ENCODE results near the gene CAPZB. TPM values are rescaled to one million over a fixed set of nuclear protein-coding genes. Genes with fewer than 3 reads are reported as not detected.
A peak's percentile ranks its signal among the peaks of the same experiment; 100 is the strongest.

The CAPZB gene
- total RNA-seq, 6 experiments from 2014 or later = 565 to 646 (median 603) TPM

GRCh38 chr1:19467199-19468187 is 17.8 kb downstream of the CAPZB start:
- no peaks in the 10 kb centered on the region for H3K9me3 Mint-ChIP-seq
- H3K4me3 Mint-ChIP-seq = no peak overlapping the region; the same call in none of the 2 replicates
- peaks cover 28% of the 10 kb centered on the region for H3K36me3 Mint-ChIP-seq (ENCODE audit: low read depth)
- H3K27ac Mint-ChIP-seq = peak overlapping the region; percentile 87
- no peak for DNase-seq
- peaks cover 82% of the 10 kb centered on the region for H3K4me1 Mint-ChIP-seq (ENCODE audit: low read depth)
- no peak for TF ChIP-seq CTCF (IDR thresholded peaks at IDR 0.05)
- peaks cover 3% of the 10 kb centered on the region; the same call in 1 of the 2 replicates for H3K27me3 Mint-ChIP-seq (ENCODE audit: insufficient read depth)

GRCh38 chr1:19466112-19466561 is 19.2 kb downstream of the CAPZB start:
- Mint-ChIP-seq H3K27ac (no peak overlapping the region; the same call in 1 of the 2 replicates), H3K27me3 (ENCODE audit: insufficient read depth) (peaks cover 3% of the 10 kb centered on the region; the same call in 1 of the 2 replicates), H3K4me1 (ENCODE audit: low read depth) (peaks cover 76% of the 10 kb centered on the region), H3K9me3 (no peaks in the 10 kb centered on the region), H3K4me3 (no peak overlapping the region), H3K36me3 (ENCODE audit: low read depth) (peaks cover 21% of the 10 kb centered on the region)
- TF ChIP-seq CTCF (IDR thresholded peaks at IDR 0.05) = no peak
- DNase-seq = no peak

- TF ChIP-seq CTCF (IDR thresholded peaks at IDR 0.05) = no peak
- Mint-ChIP-seq H3K27ac (no peak overlapping the region; the same call in 1 of the 2 replicates), H3K4me1 (ENCODE audit: low read depth) (peaks cover 72% of the 10 kb centered on the region), H3K27me3 (ENCODE audit: insufficient read depth) (peaks cover 3% of the 10 kb centered on the region; the same call in 1 of the 2 replicates), H3K9me3 (no peaks in the 10 kb centered on the region), H3K4me3 (no peak overlapping the region), H3K36me3 (ENCODE audit: low read depth) (peaks cover 21% of the 10 kb centered on the region)
- DNase-seq = no peak
Observed at GRCh38 chr1:19465650-19466049, 19.7 kb downstream of the CAPZB start.

GRCh38 chr1:19465123-19465522 is 20.2 kb downstream of the CAPZB start:
- Mint-ChIP-seq H3K4me1 (ENCODE audit: low read depth) (peaks cover 67% of the 10 kb centered on the region), H3K27ac (peak overlapping the region; percentile 15; the same call in 1 of the 2 replicates), H3K4me3 (no peak overlapping the region), H3K36me3 (ENCODE audit: low read depth) (peaks cover 17% of the 10 kb centered on the region), H3K9me3 (no peaks in the 10 kb centered on the region), H3K27me3 (ENCODE audit: insufficient read depth) (peaks cover 3% of the 10 kb centered on the region; the same call in 1 of the 2 replicates)
- DNase-seq = no peak
- no peak for TF ChIP-seq CTCF (IDR thresholded peaks at IDR 0.05)

GRCh38 chr1:19464696-19465095 is 20.6 kb downstream of the CAPZB start:
- DNase-seq = no peak
- Mint-ChIP-seq H3K4me3 (no peak overlapping the region), H3K36me3 (ENCODE audit: low read depth) (peaks cover 13% of the 10 kb centered on the region), H3K27ac (peak overlapping the region; percentile 15; the same call in 1 of the 2 replicates), H3K4me1 (ENCODE audit: low read depth) (peaks cover 67% of the 10 kb centered on the region), H3K9me3 (no peaks in the 10 kb centered on the region), H3K27me3 (ENCODE audit: insufficient read depth) (peaks cover 2% of the 10 kb centered on the region; the same call in 1 of the 2 replicates)
- no peak for TF ChIP-seq CTCF (IDR thresholded peaks at IDR 0.05)

Measured in HFFc6 (cell line).